Stimulated activated CD8-positive, alpha-beta memory T cell treated with anti-CD3 and anti-CD28 coated beads, Interleukin-15, amount 100 ng/mL, for 4 hours (primary cell): ENCODE measurements around the gene NDUFB3.
"Not testable (repeated sequence)": the region's sequence is repeated elsewhere in the genome, so short reads cannot be mapped to it uniquely, and the experiment has no call there.

Experiments
- DNase-seq, 2 donors: peaks; one replicate each; pipeline ENCODE4 v3.0.0-alpha.2; 2020; ENCODE audit warnings: low read depth in 2 of 2

NDUFB3 gene

GRCh38 chr2:201071479-201072200, at the start of gene NDUFB3, which contains the start of gene HYCC2:
Gene NDUFB3, plus strand, starts transcription at chr2:201072001. Its CDS starts 6,882 bp downstream, at chr2:201078883.
Gene HYCC2, minus strand, starts transcription at chr2:201071671. Its CDS starts 47,662 bp downstream, at chr2:201024009.
- DNase-seq, result peak; percentile 77 to 88

- DNase-seq, result no peak
Observed at GRCh38 chr2:201024518-201024917, 47.3 kb upstream of the NDUFB3 start.

- not testable (repeated sequence) for DNase-seq
Observed at GRCh38 chr2:201034355-201034754, 37.4 kb upstream of the NDUFB3 start.

- not testable (repeated sequence) for DNase-seq
Observed at GRCh38 chr2:201038361-201038760, 33.4 kb upstream of the NDUFB3 start.

- DNase-seq, result no peak
Observed at GRCh38 chr2:201038855-201039254, 32.9 kb upstream of the NDUFB3 start.

- DNase-seq, result no peak
Observed at GRCh38 chr2:201040867-201041628, 30.8 kb upstream of the NDUFB3 start.

- DNase-seq, result not testable (repeated sequence)
Observed at GRCh38 chr2:201042451-201042850, 29.4 kb upstream of the NDUFB3 start.

GRCh38 chr2:201043050-201043449, 28.8 kb upstream of the NDUFB3 start:
- not testable (repeated sequence) for DNase-seq

- DNase-seq, result no peak
Observed at GRCh38 chr2:201046881-201047280, 24.9 kb upstream of the NDUFB3 start.

- no peak for DNase-seq
Observed at GRCh38 chr2:201049455-201049854, 22.3 kb upstream of the NDUFB3 start.

- DNase-seq, result no peak
Observed at GRCh38 chr2:201057087-201057521, 14.7 kb upstream of the NDUFB3 start.

GRCh38 chr2:201057715-201058248, 14.0 kb upstream of the NDUFB3 start:
- no peak for DNase-seq

GRCh38 chr2:201058914-201059313, 12.9 kb upstream of the NDUFB3 start:
- DNase-seq, result no peak

- no peak for DNase-seq
Observed at GRCh38 chr2:201059961-201060755, 11.6 kb upstream of the NDUFB3 start.

GRCh38 chr2:201063516-201063915, 8.3 kb upstream of the NDUFB3 start:
- DNase-seq, result not testable (repeated sequence)

- DNase-seq, result no peak
Observed at GRCh38 chr2:201064797-201065329, 6.9 kb upstream of the NDUFB3 start.

- DNase-seq, result no peak
Observed at GRCh38 chr2:201070948-201071478, 788 bp upstream of the NDUFB3 start.

GRCh38 chr2:201072201-201072530, 365 bp downstream of the NDUFB3 start:
- no peak for DNase-seq

- no peak for DNase-seq
Observed at GRCh38 chr2:201073071-201073470, 1.3 kb downstream of the NDUFB3 start.

- no peak for DNase-seq
Observed at GRCh38 chr2:201074996-201075395, 3.2 kb downstream of the NDUFB3 start.

GRCh38 chr2:201084863-201085262, 13.1 kb downstream of the NDUFB3 start:
- no peak for DNase-seq
